ENCODE data around the gene ACER3.
"Not testable (repeated sequence)": the region's sequence is repeated elsewhere in the genome, so short reads cannot be mapped to it uniquely, and the experiment has no call there.

ACER3 gene

DNA sequence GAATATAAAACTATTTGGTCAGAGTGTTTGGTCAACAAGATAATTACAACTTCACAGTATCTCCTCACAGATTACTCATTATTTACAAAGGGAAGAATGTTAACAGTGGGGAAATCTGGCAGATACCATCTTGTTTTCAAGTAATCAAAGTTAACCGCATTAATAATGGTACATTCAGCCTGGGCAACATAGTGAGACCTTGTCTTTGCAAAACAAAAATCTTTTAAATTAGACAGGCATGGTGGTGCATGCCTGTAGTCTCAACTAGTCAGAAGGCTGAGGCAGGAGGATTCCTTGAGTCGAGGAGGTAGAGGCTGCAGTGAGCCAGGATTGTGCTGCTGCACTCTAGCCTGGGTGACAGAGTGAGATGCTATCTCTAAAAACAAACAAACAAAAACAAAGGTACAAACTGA lies 78.5 kb downstream of the ACER3 start:
- DNase-seq (ENCODE audit: low spot score), result no peak
- TF ChIP-seq, protein P1, sequence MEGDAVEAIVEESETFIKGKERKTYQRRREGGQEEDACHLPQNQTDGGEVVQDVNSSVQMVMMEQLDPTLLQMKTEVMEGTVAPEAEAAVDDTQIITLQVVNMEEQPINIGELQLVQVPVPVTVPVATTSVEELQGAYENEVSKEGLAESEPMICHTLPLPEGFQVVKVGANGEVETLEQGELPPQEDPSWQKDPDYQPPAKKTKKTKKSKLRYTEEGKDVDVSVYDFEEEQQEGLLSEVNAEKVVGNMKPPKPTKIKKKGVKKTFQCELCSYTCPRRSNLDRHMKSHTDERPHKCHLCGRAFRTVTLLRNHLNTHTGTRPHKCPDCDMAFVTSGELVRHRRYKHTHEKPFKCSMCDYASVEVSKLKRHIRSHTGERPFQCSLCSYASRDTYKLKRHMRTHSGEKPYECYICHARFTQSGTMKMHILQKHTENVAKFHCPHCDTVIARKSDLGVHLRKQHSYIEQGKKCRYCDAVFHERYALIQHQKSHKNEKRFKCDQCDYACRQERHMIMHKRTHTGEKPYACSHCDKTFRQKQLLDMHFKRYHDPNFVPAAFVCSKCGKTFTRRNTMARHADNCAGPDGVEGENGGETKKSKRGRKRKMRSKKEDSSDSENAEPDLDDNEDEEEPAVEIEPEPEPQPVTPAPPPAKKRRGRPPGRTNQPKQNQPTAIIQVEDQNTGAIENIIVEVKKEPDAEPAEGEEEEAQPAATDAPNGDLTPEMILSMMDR (IDR thresholded peaks at IDR 0.05; ENCODE audit: extremely low read depth, missing control alignments), result no peak

DNA sequence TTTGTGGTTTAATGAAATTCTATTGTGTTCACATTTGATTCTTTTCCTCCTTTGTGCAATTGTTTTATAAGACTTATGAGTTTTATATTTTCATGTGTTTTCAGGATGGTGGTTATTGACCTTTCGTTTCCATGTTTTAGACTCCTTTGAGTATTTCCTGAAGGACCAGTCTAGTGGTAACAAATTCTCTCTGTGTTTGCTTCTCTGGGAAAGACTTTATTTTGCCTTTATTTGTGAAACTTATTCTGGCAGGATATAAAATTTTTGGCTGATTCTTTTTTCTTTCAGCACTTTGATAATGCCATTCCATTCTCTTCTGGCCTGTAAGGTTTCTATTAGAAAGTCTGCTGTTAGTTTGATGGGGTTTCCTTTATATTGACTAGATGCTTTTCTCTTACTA lies 83.5 kb downstream of the ACER3 start:
- TF ChIP-seq, protein P1 (IDR thresholded peaks at IDR 0.05; ENCODE audit: extremely low read depth, missing control alignments), result no peak
- no peak for DNase-seq (ENCODE audit: low spot score)

DNA sequence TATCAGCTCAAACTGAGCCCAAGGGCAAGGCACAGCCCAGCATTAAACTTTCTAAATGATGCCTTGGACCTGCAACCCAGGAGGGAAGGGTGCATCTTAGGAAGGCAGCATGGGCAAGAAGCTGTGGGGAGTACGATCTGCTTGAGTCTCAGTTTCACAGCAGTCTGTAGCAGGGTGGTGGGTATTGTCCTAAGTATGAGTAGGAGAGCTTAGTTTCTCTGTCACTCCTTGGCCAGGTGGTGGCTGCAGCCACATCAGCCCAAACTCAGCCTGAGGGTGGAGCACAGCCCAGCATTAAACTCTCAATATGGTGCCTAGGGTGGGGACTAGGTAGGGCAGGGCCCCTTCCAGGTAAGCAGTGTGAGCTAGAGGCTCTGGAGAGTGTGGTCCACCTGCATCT lies 85.5 kb downstream of the ACER3 start:
- no peak for DNase-seq (ENCODE audit: low spot score)

DNA sequence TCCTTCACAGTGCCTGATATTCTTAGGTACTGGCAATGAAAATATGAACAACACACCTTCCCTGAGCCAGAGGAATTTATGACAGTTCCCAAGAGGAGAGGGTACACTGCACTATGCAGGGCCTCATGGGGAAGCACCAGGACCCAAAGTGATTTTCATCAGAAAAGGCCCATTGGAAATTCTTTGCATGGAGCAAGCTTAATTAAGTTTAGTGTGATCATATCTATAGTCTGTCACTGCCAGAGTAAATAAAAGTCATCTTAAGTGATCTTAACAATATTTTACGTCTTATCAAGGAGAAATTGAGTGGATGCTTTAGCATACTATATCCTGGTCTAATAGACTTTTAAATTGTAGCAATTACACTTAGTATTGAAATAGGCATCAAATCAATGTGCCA lies 86.5 kb downstream of the ACER3 start:
- no peak for DNase-seq (ENCODE audit: low spot score)

More for the DNA sequence above, 85.5 kb downstream of the ACER3 start:
- TF ChIP-seq, protein P1 (IDR thresholded peaks at IDR 0.05; ENCODE audit: extremely low read depth, missing control alignments), result no peak

DNA sequence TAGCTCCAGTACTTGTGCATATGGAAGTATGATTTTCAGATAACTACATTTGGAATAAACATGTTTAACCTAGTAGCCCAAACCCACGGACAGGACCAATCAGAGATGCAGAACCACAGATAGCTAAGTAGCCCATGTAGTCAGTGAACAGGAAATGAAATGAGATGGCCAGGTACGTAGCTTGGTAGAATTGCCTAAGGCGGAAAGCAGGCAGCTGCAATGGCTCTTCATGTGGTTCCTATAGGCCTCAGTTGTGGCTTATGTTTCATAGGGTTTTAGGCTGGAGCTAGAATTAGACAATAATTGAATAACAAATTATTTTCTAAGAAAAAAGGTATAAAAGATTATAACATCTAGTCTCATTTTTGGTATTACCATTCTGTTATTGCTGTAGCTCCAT lies 87.1 kb downstream of the ACER3 start:
- DNase-seq (ENCODE audit: low spot score), result no peak
- TF ChIP-seq, protein P1 (IDR thresholded peaks at IDR 0.05; ENCODE audit: extremely low read depth, missing control alignments), result no peak

More for the DNA sequence above, 86.5 kb downstream of the ACER3 start:
- TF ChIP-seq, protein P1 (IDR thresholded peaks at IDR 0.05; ENCODE audit: extremely low read depth, missing control alignments), result no peak

DNA sequence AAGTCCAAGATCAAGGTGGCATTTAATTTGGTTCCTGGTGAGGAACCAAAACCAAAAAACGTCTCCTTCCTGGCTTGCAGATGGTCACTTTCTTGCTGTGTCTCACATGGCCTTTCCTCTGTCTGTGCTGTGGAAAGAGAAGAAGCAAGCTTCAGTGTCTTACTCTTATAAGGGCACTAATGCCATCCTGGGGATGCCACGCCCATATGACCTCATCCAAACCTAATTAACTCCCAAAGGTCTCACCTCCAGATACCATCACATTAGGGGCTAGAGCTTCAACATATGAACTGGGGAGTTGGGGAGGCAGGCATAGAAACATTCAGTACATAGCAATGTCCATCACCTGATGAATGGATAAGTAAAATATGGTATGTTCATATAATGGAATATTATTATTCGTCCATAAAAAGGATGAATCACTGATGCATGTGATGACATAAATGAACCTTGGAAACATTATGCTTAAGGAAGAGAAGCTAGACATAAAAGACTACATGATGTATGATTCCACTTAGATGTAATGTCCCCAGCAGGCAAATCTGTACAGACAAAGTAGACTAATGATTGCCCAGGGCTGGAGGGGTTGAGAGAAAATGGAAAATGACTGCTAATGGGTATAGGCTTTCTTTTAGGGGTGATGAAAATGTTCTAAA lies 94.9 kb downstream of the ACER3 start:
- TF ChIP-seq, protein P1 (IDR thresholded peaks at IDR 0.05; ENCODE audit: extremely low read depth, missing control alignments), result no peak

DNA sequence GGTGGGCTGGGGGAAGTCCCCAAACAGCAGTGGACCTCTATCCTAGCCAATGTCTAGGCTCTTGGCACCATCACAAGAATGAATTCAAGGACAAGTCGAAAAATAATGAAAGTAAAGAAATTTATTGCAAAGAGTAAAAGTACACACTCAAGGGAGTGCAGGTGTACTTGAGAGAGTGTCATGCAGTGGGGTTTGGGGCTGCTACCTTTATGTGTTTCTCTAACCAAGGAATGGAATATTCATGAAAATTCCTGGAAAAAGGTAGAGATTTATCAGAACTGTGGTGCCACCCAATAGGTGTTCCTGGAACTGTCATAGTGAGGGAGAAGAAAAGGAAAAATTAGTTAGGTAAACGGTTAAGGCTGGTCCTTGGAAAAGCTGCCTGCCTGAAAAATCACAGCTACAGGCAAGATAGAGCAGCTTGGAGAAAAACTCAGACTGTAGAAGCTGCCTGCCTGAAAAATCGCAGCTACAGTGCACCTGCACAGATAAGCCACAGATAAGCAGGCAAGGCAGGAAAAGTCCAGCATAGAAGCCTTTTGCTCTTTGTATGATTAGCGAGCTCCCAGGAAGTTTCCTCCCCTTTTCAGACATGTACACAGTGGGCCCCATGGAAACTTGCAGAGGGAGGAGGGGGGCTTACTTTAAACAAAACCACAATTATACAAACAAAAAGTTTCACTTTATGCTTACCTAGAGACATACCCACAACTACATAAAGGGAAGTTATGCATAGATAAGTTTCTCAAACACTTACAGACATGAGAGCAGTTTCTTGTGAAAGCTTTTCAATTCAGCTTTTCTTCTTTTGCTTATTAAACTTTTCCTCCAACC lies 102.1 kb downstream of the ACER3 start:
- TF ChIP-seq, protein P1 (IDR thresholded peaks at IDR 0.05; ENCODE audit: extremely low read depth, missing control alignments), result no peak
- DNase-seq (ENCODE audit: low spot score), result peak; percentile 46

More for the DNA sequence above, 94.9 kb downstream of the ACER3 start:
- no peak for DNase-seq (ENCODE audit: low spot score)

DNA sequence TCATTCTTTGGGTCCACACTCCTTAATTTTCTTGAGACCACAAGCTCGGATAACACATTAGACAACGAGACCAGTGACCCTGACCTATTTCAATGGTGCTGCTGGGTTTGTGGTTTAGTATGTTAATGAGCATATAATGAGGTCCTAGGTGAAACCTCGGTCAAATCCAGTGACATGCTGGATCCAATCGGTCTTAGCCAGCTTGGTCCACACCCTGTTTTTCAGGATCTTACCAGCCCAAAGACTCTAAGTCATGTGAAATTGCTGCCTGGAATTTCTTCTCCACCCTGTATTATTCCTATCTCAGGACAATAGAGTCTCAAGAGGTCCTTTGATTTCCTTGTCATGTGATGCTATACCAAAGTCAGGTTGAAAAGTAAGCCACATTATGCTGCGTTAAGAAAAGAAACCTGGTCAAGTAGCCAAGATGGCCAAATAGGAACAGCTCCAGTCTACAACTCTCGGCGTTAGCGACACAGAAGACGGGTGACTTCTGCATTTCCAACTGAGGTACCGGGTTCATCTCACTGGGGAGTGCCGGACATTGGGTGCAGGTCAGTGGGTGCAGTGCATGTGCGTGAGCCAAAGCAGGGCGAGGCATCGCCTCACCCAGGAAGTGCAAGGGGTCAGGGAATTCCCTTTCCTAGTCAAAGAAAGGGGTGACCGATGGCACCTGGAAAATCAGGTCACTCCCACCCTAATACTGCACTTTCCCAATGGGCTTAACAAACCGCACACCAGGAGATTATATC lies 102.9 kb downstream of the ACER3 start:
- not testable (repeated sequence) for DNase-seq (ENCODE audit: low spot score)

Data from GM20000 (cell line).